ENCODE data around the gene MACROD2.

The MACROD2 gene

GRCh38 chr20:15445056-15445840 is 1449.9 kb downstream of the MACROD2 start:
- no peak for DNase-seq

- no peak for DNase-seq
These were observed 1451.1 kb downstream of the MACROD2 start for GRCh38 chr20:15446373-15446772.

- DNase-seq = no peak
These were observed 1452.2 kb downstream of the MACROD2 start for GRCh38 chr20:15447549-15447948.

- DNase-seq = no peak
These were observed 1453.7 kb downstream of the MACROD2 start for GRCh38 chr20:15449061-15449460.

- no peak for DNase-seq
These were observed 1455.9 kb downstream of the MACROD2 start for GRCh38 chr20:15451241-15451640.

GRCh38 chr20:15455279-15455678 is 1460.0 kb downstream of the MACROD2 start:
- DNase-seq = no peak

- DNase-seq = no peak
These were observed 1466.6 kb downstream of the MACROD2 start for GRCh38 chr20:15461938-15462337.

- no peak for DNase-seq
These were observed 1480.2 kb downstream of the MACROD2 start for GRCh38 chr20:15475483-15475882.

- DNase-seq = no peak
These were observed 1480.9 kb downstream of the MACROD2 start for GRCh38 chr20:15476186-15476585.

- no peak for DNase-seq
These were observed 1481.5 kb downstream of the MACROD2 start for GRCh38 chr20:15476781-15477180.

- DNase-seq = no peak
These were observed 1487.2 kb downstream of the MACROD2 start for GRCh38 chr20:15482525-15482924.

GRCh38 chr20:15485519-15485918 is 1490.2 kb downstream of the MACROD2 start:
- DNase-seq = no peak

GRCh38 chr20:15487030-15487429 is 1491.7 kb downstream of the MACROD2 start:
- DNase-seq = no peak

- no peak for DNase-seq
These were observed 1492.4 kb downstream of the MACROD2 start for GRCh38 chr20:15487682-15488081.

- DNase-seq = no peak
These were observed 1496.3 kb downstream of the MACROD2 start for GRCh38 chr20:15491575-15491974.

GRCh38 chr20:15494851-15495250 is 1499.5 kb downstream of the MACROD2 start:
- DNase-seq = no peak

GRCh38 chr20:15496501-15497039 is 1501.3 kb downstream of the MACROD2 start:
- DNase-seq = no peak

GRCh38 chr20:15498926-15499325 is 1503.6 kb downstream of the MACROD2 start:
- DNase-seq = no peak

GRCh38 chr20:15506311-15506710 is 1511.0 kb downstream of the MACROD2 start:
- no peak for DNase-seq

- no peak for DNase-seq
These were observed 1511.8 kb downstream of the MACROD2 start for GRCh38 chr20:15507151-15507550.

GRCh38 chr20:15511551-15511950 is 1516.2 kb downstream of the MACROD2 start:
- no peak for DNase-seq

GRCh38 chr20:15512916-15513315 is 1517.6 kb downstream of the MACROD2 start:
- no peak for DNase-seq

- DNase-seq = no peak
These were observed 1520.4 kb downstream of the MACROD2 start for GRCh38 chr20:15515691-15516090.

- DNase-seq = no peak
These were observed 1525.7 kb downstream of the MACROD2 start for GRCh38 chr20:15520930-15521524.
